HG02870 (cell line): ENCODE results near the gene EPS8.
"Not testable (repeated sequence)": the region's sequence is repeated elsewhere in the genome, so short reads cannot be mapped to it uniquely, and the experiment has no call there.

Experiments
- ATAC-seq: cut with Tn5 transposase; IDR thresholded peaks from one replicate; pipeline ENCODE4 v1.9.1; 2021; ENCODE audit warnings: mild to moderate bottlenecking, moderate library complexity; ENCODE audit not compliant: unreplicated experiment

Gene EPS8

DNA sequence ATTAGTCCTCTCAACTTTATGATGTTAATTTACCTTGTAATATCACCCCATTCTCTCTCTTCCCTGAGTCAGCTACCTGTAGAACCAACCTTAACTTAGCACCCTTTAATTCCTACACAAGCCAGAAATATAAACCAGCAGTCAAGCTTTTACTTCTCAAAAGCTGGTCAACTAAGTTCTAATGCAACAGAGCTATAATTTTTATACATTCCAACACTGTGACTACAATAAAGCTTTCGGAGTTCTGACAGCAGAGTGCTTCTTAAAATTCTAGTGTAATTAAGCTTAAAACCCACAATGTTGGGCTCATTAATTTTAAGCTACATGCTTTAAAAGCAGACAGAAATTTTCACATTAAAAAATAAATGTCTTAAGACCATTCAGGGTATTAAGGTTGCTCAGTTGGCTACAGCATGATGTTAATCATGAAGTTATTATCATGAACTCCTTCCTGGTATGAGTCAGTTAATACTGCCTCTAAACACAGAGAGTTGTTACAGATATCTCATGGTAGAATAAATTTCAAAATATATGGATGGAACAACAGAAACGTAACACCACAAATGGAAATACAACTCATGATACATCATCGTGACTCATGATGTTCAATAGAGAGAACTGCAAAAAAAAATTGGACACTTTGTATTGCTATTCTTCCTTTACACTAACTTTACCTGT is 126.7 kb downstream of the EPS8 start:
- no peak for ATAC-seq

DNA sequence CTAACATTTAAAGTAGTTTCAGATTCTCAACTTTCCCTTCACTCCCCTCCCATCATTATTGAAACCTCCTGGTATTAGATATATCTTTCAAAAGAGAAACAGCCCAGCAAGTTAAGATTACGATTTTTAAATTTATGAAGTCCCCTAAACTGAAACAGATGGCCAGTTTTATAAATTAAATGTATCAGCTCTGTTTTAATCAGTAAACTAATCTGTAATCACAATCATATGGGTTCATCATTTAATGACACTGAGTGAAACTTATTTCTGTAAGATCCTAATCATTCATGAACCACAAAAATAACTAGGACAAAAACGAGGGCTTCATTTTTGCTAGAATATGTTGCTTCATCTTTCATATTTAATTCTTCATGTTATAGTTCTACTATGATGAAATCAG is 137.8 kb downstream of the EPS8 start:
- no peak for ATAC-seq

DNA sequence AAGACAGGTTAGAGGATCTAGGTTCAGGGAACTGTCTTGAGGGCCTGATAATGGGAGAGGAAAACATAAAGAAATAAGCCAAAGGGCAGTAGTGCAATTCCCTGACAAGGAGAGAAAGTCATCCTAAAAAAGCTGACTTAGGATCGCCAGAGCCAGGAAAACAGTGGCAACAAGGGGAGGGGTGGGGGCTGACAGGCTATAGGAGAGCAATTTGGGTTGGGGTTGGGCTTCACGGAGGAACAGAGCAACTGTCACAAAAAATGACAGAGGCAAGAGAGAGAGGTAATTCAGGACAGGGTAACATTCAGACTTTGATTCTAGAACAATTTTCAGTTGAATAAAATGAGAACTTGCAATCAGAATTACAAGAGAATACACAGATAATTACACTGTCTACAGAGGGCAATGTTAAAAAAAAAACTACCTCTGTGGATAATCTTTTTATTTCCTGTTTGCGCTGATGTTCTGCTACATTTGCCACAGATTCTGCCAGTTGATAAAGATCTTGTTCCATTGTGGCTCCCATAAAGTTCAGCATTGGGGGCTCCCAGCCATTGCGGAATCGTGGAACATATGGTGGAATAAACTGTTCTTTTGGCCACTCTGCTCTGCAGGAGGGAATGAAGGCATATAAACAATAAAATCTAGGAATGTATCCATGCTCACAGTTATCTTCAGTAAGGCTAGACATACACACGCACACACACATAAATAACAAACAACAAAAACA is 138.6 kb downstream of the EPS8 start:
- no peak for ATAC-seq

DNA sequence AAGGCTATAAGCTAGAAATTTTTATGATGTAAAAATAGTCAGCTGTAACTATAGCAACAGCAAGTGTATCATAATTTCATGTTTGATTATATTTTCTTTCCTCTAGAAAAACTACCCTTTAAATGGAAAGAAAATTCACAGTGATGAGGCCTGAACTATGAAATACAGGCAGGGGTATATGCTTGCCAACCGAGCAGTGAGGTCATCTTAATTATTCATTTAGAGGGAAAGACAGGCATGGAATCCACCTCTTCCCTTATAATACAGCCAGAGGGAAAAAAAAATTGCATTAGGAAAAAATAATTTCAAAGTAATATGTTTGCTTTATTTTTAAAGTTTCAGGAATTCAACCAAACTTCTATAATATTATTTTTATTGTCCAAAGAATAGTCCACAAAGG is 139.8 kb downstream of the EPS8 start:
- no peak for ATAC-seq

DNA sequence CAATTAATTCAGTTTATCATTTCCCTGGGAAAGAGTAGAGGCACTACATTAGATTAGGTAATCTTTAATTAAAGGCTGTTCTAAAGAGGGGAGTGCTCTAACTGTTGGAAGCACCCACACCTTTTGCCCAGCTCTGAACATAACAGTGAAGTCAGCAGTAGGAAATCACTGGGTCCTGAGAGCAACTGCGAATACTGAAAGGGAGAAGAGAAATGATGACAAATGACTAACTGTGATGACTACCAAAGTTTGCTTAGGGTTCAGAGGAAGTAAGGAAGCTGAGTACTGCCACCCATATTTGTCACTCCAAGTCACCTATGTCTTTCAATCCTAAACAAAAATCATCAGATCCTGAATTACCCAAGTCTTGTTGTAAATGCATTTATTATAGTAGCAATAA is 140.6 kb downstream of the EPS8 start:
- no peak for ATAC-seq

DNA sequence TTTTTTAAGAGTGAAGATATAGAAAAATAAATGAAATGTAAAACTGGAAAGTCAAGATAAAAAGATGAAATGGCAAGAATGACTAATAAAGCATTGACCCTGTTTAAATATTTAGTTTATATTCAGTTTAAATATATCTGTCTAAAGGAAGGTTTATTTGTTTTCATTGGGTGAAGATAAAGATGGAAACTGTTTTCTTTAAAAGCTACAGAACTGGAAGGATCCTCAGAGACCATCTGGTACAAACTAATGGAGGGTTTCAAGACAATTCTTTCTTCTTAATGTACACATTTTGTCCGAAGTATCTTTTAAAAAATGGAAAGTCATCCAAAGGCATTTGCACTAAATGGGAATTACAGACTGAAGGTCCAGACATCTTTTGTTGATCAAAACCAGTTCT is 142.6 kb downstream of the EPS8 start:
- ATAC-seq: no peak

DNA sequence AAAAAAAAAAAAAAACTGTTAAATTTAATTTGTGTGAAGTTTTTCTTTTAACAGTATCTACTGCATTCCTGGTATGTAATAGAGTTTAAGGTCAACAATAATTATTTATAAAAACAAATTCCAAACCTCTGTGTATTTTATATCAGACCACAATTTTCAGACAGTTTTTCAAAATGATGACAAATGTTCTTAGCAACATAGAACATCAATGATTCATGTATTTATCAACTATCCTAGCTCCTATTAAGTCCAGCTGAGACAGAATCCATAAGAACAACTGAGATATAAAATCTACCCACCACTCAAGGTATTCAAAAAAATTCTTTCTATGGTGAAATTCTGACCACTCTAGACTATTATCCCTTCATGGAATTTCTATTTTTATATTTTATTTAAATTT is 144.5 kb downstream of the EPS8 start:
- no peak for ATAC-seq

DNA sequence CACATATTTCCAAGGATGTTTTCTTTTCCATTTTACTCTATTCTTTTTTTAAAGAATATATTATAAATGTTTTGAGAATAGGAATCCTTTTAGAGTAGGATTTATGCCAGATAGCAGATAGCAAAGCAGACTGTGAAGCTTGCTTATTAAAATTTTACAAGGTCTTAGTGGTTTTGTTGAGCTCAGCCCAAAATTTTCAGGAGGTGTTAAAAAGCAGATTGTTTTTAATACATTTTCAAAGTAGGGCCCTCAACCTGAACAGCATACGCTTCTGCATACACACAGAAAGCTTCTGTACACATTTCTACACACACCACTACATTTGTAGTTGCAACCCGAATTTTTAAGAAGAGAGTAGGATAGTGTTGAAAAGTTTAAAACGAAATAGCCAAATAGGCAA is 151.0 kb downstream of the EPS8 start:
- no peak for ATAC-seq

DNA sequence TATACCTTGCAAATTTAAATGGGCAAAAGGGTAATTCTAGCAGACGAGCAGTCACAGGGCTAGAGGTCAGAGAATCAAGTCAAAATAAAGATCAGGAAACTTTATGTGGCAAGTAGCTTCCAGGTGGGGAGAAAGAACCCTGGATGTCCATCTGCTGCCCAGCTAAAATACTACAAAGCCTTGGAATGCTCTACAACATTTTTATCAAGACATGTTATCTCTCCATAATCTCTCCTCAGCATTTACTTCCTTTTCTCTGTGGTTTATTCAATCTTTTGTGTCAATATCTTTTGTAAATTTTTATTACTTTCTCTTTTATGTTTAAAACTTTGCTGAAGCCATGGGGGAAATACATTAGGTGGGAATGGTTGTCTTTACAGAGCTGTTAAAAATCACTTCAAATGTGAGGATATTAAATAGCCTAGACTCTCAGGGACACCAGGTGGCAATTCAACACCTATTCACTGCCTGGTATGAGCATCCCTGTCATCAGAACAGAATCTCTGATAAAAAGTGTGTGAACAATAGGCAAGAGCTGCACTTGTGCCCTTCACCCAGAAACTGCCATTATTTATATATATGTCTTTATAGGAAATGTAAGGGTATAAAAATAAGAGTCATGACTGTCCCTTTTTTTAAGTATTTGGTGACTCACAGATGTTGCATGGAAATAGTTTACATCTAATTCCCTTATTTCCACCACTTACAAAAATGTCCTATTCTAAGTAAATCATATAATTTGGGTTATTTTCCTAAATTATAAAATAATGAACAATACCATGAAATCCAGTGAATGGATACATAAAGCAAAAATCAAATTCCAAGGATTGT is 152.9 kb downstream of the EPS8 start:
- no peak for ATAC-seq

DNA sequence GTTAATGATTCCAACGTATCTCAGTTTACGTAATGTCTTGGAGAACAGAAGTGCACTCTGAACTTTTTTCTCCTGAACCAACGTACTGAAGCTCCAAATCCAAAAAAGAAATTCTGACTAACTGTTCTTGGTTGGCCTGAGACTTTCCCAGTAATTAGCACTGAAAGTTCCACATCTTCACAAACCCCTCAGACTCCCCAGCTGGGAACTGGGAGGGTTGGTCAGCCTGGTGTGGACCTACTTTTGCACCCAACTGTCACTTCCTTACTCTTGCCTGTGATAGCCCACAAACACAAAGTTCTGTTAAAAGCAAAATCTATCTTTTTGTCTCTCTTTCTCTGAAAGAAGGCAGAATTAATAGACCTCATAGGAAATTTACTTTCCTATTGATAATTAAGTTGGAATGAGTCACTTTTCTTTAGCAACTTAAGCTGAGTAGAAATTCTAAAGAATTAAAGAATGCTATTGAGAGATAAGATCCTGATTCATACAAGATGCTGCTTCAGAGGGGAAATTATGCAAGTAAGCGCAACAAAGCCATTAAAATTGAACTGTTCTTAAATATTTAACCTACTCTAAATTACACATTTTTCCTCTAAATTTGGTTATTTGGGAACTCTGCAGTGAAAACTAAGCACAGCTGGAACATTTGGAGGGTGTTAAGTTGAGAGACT is 155.0 kb downstream of the EPS8 start:
- no peak for ATAC-seq

DNA sequence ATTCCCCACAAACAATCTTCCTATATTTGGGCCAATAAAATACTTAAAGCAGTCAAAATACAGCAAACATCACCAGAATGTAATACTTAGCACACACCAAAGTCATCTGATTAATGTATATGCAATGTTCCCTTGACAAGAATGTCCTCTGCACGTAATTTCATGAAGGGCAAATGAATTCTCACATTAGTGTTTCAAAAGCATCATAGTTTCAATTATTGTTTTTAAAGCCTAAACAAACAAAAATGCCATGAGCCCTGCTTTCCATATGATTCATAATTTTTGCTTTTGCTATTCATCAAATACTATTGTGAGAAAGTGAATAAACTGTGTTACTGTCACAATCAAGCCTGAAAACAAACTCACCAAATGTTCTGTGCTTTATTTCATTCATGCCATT is 156.0 kb downstream of the EPS8 start:
- ATAC-seq: no peak

DNA sequence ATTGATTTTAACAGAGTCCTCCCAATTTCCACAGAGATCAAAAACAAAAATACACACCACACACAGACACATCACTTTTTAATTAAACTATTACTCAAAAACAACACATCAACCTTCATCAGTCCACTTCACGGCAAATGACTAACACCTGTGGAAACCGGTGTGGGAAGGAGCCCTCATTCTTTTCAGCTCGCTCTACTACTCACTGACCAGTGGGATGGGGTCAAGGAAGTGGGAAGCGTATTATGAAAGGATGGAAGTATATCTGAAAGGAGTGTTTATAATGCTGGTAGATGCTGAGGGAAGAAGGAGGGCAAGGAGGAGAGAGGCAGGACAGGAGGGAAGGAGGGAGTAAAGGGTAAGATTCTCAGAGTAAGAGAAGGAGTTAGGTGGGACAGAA is 156.5 kb downstream of the EPS8 start:
- ATAC-seq: no peak

DNA sequence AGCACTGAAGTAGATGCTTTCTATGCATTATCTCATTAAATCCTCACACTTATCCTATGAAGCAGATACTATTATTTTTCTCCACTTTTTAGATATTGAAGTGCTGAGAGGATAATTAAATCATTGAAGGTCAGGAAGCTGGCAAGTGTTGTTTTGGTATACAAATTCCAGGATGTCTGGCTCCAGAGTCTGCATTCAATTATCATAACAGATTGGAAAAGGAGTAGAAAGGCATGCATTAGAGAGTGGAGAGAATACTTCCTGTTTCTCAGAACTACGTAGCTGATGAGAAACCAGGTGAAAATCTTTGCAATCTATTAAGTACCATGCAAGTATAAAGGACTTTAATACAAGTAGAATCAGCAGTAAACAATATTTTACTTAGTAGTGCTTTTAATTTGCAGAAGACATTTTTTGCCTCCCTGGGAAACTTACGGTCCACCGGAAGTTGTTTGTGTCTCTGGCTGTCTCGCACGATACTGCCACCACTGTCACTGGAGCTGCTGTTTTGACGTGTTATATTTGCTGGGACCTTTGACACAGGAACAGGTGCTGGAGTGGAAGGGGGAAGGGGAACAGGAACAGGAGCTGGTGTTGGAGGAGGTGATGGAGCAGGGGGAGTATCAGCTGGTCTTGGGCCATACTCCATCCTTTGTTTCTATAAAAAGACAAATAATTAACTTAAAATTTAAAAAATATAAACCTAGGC is 158.0 kb downstream of the EPS8 start:
- ATAC-seq: no peak

DNA sequence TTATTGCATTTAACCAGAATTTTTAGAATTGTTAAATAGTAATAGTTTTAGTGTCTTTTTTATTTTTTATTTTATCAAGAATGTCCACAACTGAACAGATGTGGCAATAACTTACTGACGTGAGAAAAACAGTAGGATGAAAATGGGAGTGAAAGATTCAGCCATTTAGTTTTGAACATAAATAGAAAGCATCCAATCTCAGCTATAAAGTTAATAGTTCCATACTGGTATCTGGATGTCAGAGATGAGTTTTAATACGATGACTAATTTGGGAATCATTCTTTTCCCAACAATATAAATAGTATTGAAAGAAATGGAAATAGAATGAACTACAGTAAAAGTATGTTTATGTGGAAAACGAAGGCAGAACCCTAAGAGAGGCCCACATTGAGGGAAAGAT is 159.4 kb downstream of the EPS8 start:
- no peak for ATAC-seq

DNA sequence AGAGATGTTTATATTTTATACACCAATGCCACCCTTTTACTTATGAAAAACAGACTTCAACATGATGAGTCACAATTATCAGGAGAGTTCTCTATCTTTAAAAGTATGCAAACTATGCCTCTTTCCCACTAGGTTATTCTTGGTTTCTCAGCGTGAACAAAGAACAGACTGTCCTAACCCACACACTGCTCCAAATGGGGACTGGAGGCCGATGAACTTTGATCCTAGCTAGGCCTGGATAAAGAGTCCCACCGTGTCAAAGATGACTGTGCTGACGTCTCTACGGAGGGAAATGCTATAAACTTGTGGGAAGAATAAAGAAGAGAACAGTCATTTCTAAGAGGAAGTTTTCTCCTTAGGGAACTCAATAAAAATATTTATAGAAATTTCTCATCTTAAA is 160.1 kb downstream of the EPS8 start:
- peak; percentile 40 for ATAC-seq

DNA sequence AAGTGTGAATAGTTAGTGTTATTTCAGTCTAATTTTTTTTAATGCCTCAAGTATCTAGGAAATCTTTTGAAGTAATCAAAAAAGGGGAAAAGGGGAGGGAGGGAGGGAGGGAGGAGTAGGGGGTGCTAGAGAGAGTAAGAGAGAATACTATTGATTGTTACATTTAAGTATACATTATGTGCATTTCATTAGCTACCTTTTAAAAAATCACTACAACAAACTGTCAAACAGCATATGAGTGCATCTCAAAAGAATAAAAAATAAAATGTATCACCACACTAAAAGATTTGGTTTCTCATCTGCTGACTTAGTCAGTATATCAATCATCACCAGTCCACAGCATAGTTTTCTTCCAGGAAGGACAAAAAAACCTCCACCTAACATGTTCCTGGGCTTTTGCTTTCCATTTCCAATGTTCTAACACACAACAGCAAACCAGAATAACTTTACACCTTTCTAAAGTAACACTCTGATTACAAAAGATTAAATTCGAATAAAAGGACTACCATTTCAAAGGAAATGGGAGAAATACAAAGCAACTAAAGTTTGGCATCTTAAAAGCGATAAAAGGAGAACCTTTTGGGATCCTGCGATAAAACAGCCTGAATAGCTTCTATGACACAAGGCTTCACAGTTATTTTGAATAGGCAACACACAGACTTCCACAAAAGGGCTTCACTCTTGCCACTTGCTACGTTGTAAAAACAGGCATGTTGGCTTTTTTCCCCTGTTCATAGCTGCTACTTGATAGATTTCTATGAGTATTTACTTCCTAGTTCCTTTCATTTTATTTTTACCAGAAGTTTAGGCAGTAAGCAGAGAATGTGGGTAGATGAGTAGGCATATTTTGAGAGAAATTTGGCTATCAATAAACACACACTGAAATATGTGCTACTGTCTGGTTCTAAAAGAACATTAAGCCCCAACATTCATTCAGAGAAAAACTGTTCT is 160.9 kb downstream of the EPS8 start:
- no peak for ATAC-seq

DNA sequence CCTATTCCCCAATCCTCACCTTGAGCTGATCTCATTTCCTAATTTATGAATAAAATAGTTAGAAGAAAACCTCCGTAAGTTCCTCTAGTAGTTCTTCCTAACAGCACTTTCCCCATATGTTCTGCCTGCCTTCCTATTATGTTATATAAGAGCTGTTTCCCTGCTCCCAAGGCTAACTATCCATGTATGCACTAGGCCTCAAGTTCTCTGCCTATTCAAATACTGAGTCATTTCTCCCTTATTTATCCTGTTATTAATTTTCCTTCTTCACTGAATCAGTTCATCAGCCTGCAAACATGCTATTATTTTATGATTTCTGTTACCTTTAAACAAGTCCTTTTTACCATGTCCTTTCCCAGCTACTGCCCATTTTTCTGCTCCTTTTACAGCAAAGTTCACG is 164.1 kb downstream of the EPS8 start:
- no peak for ATAC-seq

DNA sequence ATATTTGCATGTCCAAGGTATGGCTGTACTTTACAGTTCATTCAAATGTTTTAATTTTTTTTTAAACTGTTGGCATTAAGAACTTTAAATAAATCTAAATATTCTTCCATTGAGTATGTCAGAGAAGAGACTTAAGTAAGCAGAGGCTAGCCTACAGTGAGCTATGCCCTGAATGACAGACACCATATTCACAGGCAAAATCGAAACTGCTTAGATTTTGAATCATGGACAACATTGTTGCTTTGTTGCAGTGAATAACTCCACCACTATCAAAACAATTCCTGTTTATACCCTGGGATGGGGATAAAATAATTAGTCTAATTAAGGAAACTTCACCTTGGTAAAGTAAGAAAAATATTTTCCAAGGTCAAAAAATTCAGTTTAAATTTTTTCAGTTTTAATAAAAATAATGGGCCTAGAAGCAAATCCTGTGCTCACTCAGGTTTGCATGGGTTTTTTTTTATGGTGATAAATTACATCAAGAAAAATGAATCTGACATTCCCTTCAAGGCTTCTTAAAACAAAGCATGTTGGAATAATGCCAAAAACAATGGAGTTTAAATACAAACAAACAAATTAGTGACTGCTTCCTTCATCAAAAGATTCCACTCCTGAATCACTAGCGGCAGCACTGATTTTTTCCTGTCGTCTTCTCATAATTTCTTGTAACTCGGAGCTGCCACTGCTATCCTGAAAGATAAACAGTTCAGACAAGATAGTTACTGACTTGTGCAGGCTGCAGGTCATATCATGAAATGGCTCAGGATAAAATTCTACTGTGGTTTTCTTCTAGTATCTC is 168.2 kb downstream of the EPS8 start:
- no peak for ATAC-seq

DNA sequence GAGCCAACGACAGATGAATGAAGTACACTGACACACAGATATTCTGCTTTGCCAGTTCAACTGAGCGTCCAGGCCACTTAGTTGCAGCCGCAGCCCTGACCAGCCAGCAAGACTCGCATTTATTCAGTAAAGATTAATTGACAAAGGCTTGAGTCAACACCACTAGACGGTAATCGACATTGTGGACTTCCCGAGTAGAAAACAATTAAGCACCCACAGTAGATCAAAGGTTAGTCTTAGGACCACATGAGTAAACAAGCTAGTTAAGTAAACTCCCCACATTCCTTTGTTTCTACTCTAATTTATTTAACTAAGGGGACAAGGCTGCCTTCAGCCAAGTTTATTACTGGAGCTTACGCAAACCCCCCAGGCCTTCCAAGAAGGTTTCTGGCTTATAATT is 172.7 kb downstream of the EPS8 start:
- ATAC-seq: not testable (repeated sequence)
